CD8-positive, alpha-beta memory T cell (primary cell): ENCODE results near the gene CDC42EP4. TPM values are rescaled to one million over a fixed set of nuclear protein-coding genes. Genes with fewer than 3 reads are reported as not detected.
"Not testable (repeated sequence)": the region's sequence is repeated elsewhere in the genome, so short reads cannot be mapped to it uniquely, and the experiment has no call there.

Source experiments
- CTCF ChIA-PET: fragments of 350-600 bp; sonication (Branson Sonifier 250); formaldehyde crosslinking; loops from one replicate; lab custom pipeline; 2021; ENCODE audit warnings: antibody characterized with exemption; lab: Charles Lee
- POLR2A ChIA-PET: fragments of 350-600 bp; sonication (Branson Sonifier 250); formaldehyde crosslinking; loops from one replicate; lab custom pipeline; 2021; ENCODE audit warnings: antibody characterized with exemption; lab: Charles Lee
- DNase-seq, 5 donors: peaks; one replicate each; pipeline versions ENCODE4 v3.0.0 to v3.0.0-alpha.2; 2020 to 2022; ENCODE audit warnings: mixed read lengths in 1 of 5
- H3K27ac ChIP-seq: one replicate; pipeline ENCODE4 v1.7.0; 2013; ENCODE audit warnings: low read depth, mild to moderate bottlenecking, low read length, moderate library complexity
- H3K27me3 ChIP-seq: 2 replicates; pipeline ENCODE4 v1.7.0; 2013; ENCODE audit warnings: low read length, mild to moderate bottlenecking; ENCODE audit not compliant: insufficient read depth, poor library complexity, severe bottlenecking
- H3K36me3 ChIP-seq: 2 replicates; pipeline ENCODE4 v1.7.0; 2013; ENCODE audit warnings: mild to moderate bottlenecking, low read length, moderate library complexity; ENCODE audit not compliant: insufficient read depth
- H3K4me1 ChIP-seq: 2 replicates; pipeline ENCODE4 v1.7.0; 2013; ENCODE audit warnings: mild to moderate bottlenecking, low read length, moderate library complexity; ENCODE audit not compliant: insufficient read depth
- H3K4me3 ChIP-seq: 2 replicates; pipeline ENCODE4 v1.7.0; 2013; ENCODE audit warnings: mild to moderate bottlenecking, low read length
- H3K9me3 ChIP-seq: 2 replicates; pipeline ENCODE4 v1.7.0; 2013; ENCODE audit warnings: mild to moderate bottlenecking, low read length
- H3K27ac Mint-ChIP-seq, 8 donors: one replicate each; pipeline ENCODE4 v1.8.0; 2020 to 2021; ENCODE audit warnings: mixed read lengths in 8 of 8, mild to moderate bottlenecking in 6 of 8, inconsistent platforms in 3 of 8, moderate library complexity in 3 of 8
- H3K27me3 Mint-ChIP-seq, 2 donors: one replicate each; pipeline ENCODE4 v1.8.0; 2020 to 2021; ENCODE audit warnings: mixed read lengths in 2 of 2, mild to moderate bottlenecking in 1 of 2, moderate library complexity in 1 of 2
- H3K36me3 Mint-ChIP-seq, 3 donors: one replicate each; pipeline ENCODE4 v1.8.0; 2020 to 2021; ENCODE audit warnings: mixed read lengths in 3 of 3, inconsistent platforms in 1 of 3, mild to moderate bottlenecking in 1 of 3
- H3K4me1 Mint-ChIP-seq, 3 donors: one replicate each; pipeline ENCODE4 v1.8.0; 2020 to 2021; ENCODE audit warnings: mixed read lengths in 3 of 3, inconsistent platforms in 1 of 3, mild to moderate bottlenecking in 1 of 3
- H3K4me3 Mint-ChIP-seq, 7 donors: one replicate each; pipeline ENCODE4 v1.8.0; 2020 to 2021; ENCODE audit warnings: mixed read lengths in 7 of 7, mild to moderate bottlenecking in 6 of 7, moderate library complexity in 4 of 7, inconsistent platforms in 2 of 7
- H3K9me3 Mint-ChIP-seq, 5 donors: one replicate each; pipeline ENCODE4 v1.8.0; 2020 to 2022; ENCODE audit warnings: mixed read lengths in 5 of 5, mild to moderate bottlenecking in 3 of 5, moderate library complexity in 2 of 5, inconsistent platforms in 1 of 5
- polyA plus RNA-seq: library from polyadenylated mRNA; unstranded; fragments of 300-500 nt; fragmentation: Illumina TruSeq; gene quantifications from one replicate; pipeline ENCODE4 v1.2.3, GENCODE V29; 2021
- total RNA-seq, 2 experiments: library from RNA; stranded (reverse); gene quantifications; one replicate each; pipeline ENCODE4 v1.2.3, GENCODE V29; 2021

The CDC42EP4 gene
- total and polyA plus RNA-seq, 3 experiments from 2014 or later = 0.29 to 0.55 (median 0.47) TPM

- Mint-ChIP-seq H3K27me3 (no peaks in the 10 kb centered on the region), H3K27ac (peak overlapping the region in 4 of 8 donors; percentile 36 to 80 (median 77)), H3K9me3 (no peaks in the 10 kb centered on the region), H3K4me1 (peaks cover 8 to 18% (median 15%) of the 10 kb centered on the region in 3 donors), H3K36me3 (no peaks in the 10 kb centered on the region), H3K4me3 (peak overlapping the region in 6 of 7 donors; percentile 22 to 93 (median 82))
- Histone ChIP-seq H3K4me3 (no peak overlapping the region), H3K27me3 (no peaks in the 10 kb centered on the region), H3K4me1 (peaks cover 9% of the 10 kb centered on the region), H3K9me3 (no peaks in the 10 kb centered on the region), H3K27ac (no peak overlapping the region), H3K36me3 (no peaks in the 10 kb centered on the region)
- DNase-seq = no peak
- POLR2A ChIA-PET = no interaction called here
- CTCF ChIA-PET = no interaction called here
These were observed 1.8 kb upstream of the CDC42EP4 start for GRCh38 chr17:73313526-73314127.

GRCh38 chr17:73312887-73313286 lies 1.1 kb upstream of the CDC42EP4 start:
- not testable (repeated sequence) for H3K27ac ChIP-seq, H3K4me1 ChIP-seq, H3K27me3 Mint-ChIP-seq, H3K36me3 ChIP-seq, H3K27me3 ChIP-seq, DNase-seq, H3K9me3 ChIP-seq, H3K9me3 Mint-ChIP-seq, H3K4me3 ChIP-seq, H3K36me3 Mint-ChIP-seq
- peak overlapping the region; percentile 86 to 95 (median 88) for H3K4me3 Mint-ChIP-seq
- H3K4me1 Mint-ChIP-seq = peaks cover 8 to 18% (median 15%) of the 10 kb centered on the region in 3 donors
- CTCF ChIA-PET = interaction anchor here (1.5 kb wide), 1 partner anchor 57 kb away, joined by 3 read pairs; no protein-coding TSS in a partner anchor
- POLR2A ChIA-PET = interaction anchor here (0.5 to 0.6 kb wide), 2 partner anchors 11 to 81 kb away, joined by 3 read pairs; a partner anchor contains a TSS
- H3K27ac Mint-ChIP-seq = peak overlapping the region in 5 of 8 donors; percentile 47 to 80 (median 68)

GRCh38 chr17:73311428-73311780 lies 397 bp downstream of the CDC42EP4 start:
- peaks cover 9% of the 10 kb centered on the region for H3K4me1 ChIP-seq
- Mint-ChIP-seq H3K4me1 (peaks cover 8 to 18% (median 15%) of the 10 kb centered on the region in 3 donors), H3K36me3 (no peaks in the 10 kb centered on the region), H3K4me3 (peak overlapping the region; percentile 86 to 95 (median 88)), H3K9me3 (no peaks in the 10 kb centered on the region), H3K27ac (peak overlapping the region in 5 of 8 donors; percentile 42 to 83 (median 71)), H3K27me3 (no peaks in the 10 kb centered on the region)
- H3K9me3 ChIP-seq = no peaks in the 10 kb centered on the region
- peak overlapping the region; percentile 74 for H3K4me3 ChIP-seq
- peak in 1 of 5 donors; percentile 10 for DNase-seq
- POLR2A ChIA-PET = interaction anchor here (0.8 kb wide), 1 partner anchor 79 kb away, joined by 3 read pairs; a partner anchor contains a TSS
- H3K36me3 ChIP-seq = no peaks in the 10 kb centered on the region
- peak overlapping the region; percentile 78 for H3K27ac ChIP-seq
- no peaks in the 10 kb centered on the region for H3K27me3 ChIP-seq
- CTCF ChIA-PET = interaction anchor here (1.2 to 2.6 kb wide), 4 partner anchors 10 to 79 kb away, joined by 3 to 9 read pairs (median 6); a partner anchor contains a TSS

- CTCF ChIA-PET = interaction anchor here (1.1 to 2.6 kb wide), 7 partner anchors 10 to 585 kb away, joined by 3 to 9 read pairs (median 4); a partner anchor contains a TSS
- no peaks in the 10 kb centered on the region for H3K9me3 ChIP-seq
- Mint-ChIP-seq H3K9me3 (no peaks in the 10 kb centered on the region), H3K27me3 (no peaks in the 10 kb centered on the region), H3K4me3 (peak overlapping the region; percentile 81 to 93 (median 86)), H3K36me3 (no peaks in the 10 kb centered on the region), H3K4me1 (peaks cover 8 to 18% (median 15%) of the 10 kb centered on the region in 3 donors), H3K27ac (peak overlapping the region; percentile 15 to 92 (median 62))
- H3K4me3 ChIP-seq = peak overlapping the region; percentile 74
- H3K27ac ChIP-seq = peak overlapping the region; percentile 78
- DNase-seq = no peak
- H3K36me3 ChIP-seq = no peaks in the 10 kb centered on the region
- H3K4me1 ChIP-seq = peaks cover 9% of the 10 kb centered on the region
- POLR2A ChIA-PET = no interaction called here
- H3K27me3 ChIP-seq = no peaks in the 10 kb centered on the region
These were observed 1.8 kb downstream of the CDC42EP4 start for GRCh38 chr17:73309727-73310596.

GRCh38 chr17:73308959-73309358 lies 2.8 kb downstream of the CDC42EP4 start:
- H3K27ac Mint-ChIP-seq, DNase-seq, H3K36me3 Mint-ChIP-seq, H3K9me3 Mint-ChIP-seq, POLR2A ChIA-PET, H3K4me3 ChIP-seq, H3K27me3 Mint-ChIP-seq, H3K4me1 ChIP-seq, H3K36me3 ChIP-seq, H3K9me3 ChIP-seq, H3K27me3 ChIP-seq: not testable (repeated sequence)
- CTCF ChIA-PET = interaction anchor here (1.1 kb wide), 1 partner anchor 584 kb away, joined by 3 read pairs; no protein-coding TSS in a partner anchor
- Mint-ChIP-seq H3K4me1 (peaks cover 8 to 18% (median 15%) of the 10 kb centered on the region in 3 donors), H3K4me3 (peak overlapping the region in 1 of 7 donors; percentile 93)
- H3K27ac ChIP-seq = peak overlapping the region; percentile 43

GRCh38 chr17:73308017-73308823 lies 3.6 kb downstream of the CDC42EP4 start:
- CTCF ChIA-PET = interaction anchor here (1.1 kb wide), 1 partner anchor 583 kb away, joined by 3 read pairs; no protein-coding TSS in a partner anchor
- H3K27me3 ChIP-seq = no peaks in the 10 kb centered on the region
- POLR2A ChIA-PET = interaction anchor here (0.7 kb wide), 1 partner anchor 58 kb away, joined by 7 read pairs; no protein-coding TSS in a partner anchor
- Mint-ChIP-seq H3K4me1 (peaks cover 8 to 18% (median 12%) of the 10 kb centered on the region in 3 donors), H3K4me3 (peak overlapping the region in 1 of 7 donors; percentile 18), H3K27me3 (peaks cover 1 to 10% of the 10 kb centered on the region in 2 donors), H3K36me3 (no peaks in the 10 kb centered on the region), H3K27ac (no peak overlapping the region), H3K9me3 (no peaks in the 10 kb centered on the region)
- no peaks in the 10 kb centered on the region for H3K36me3 ChIP-seq
- no peaks in the 10 kb centered on the region for H3K9me3 ChIP-seq
- H3K4me1 ChIP-seq = peaks cover 9% of the 10 kb centered on the region
- peak overlapping the region; percentile 43 for H3K27ac ChIP-seq
- DNase-seq = no peak
- H3K4me3 ChIP-seq = no peak overlapping the region

- Histone ChIP-seq H3K36me3 (no peaks in the 10 kb centered on the region), H3K4me1 (peaks cover 9% of the 10 kb centered on the region), H3K9me3 (no peaks in the 10 kb centered on the region), H3K4me3 (no peak overlapping the region), H3K27me3 (no peaks in the 10 kb centered on the region), H3K27ac (no peak overlapping the region)
- DNase-seq = no peak
- Mint-ChIP-seq H3K36me3 (no peaks in the 10 kb centered on the region), H3K4me3 (no peak overlapping the region), H3K27ac (no peak overlapping the region), H3K27me3 (peaks cover 1 to 10% of the 10 kb centered on the region in 2 donors), H3K4me1 (peaks cover 8 to 13% (median 11%) of the 10 kb centered on the region in 3 donors), H3K9me3 (no peaks in the 10 kb centered on the region)
- POLR2A ChIA-PET = no interaction called here
- CTCF ChIA-PET = interaction anchor here (1.2 kb wide), 1 partner anchor 13 kb away, joined by 3 read pairs; no protein-coding TSS in a partner anchor
These were observed 4.7 kb downstream of the CDC42EP4 start for GRCh38 chr17:73307130-73307529.
